NCI-H2227 (cell line): ENCODE results near the gene MROH8.
"Not testable (repeated sequence)": the region's sequence is repeated elsewhere in the genome, so short reads cannot be mapped to it uniquely, and the experiment has no call there.

ENCODE experiments used
- DNase-seq: peaks from one replicate; lab custom pipeline; 2025; ENCODE audit not compliant: unreplicated experiment; lab: John Stamatoyannopoulos, UW

The MROH8 gene

DNA sequence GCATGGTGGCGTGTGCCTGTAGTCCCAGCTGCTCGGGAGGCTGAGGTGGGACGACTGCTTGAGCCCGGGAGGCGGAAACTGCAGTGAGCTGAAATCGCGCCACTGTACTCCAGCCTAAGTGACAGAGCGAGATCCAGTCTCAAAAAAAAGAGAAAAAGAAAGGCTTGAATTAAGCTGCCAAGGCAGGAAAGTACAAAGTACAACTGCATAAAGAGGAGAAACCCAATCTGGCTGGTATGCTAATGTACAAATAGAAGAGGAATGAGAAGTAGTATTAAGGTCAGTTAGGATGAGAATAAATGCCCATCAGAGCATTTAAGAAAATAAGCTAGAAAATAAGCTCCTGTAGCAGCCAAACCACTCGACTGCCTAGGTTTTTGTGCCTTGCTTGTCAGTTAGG is 23.4 kb downstream of the MROH8 start:
- no peak for DNase-seq

DNA sequence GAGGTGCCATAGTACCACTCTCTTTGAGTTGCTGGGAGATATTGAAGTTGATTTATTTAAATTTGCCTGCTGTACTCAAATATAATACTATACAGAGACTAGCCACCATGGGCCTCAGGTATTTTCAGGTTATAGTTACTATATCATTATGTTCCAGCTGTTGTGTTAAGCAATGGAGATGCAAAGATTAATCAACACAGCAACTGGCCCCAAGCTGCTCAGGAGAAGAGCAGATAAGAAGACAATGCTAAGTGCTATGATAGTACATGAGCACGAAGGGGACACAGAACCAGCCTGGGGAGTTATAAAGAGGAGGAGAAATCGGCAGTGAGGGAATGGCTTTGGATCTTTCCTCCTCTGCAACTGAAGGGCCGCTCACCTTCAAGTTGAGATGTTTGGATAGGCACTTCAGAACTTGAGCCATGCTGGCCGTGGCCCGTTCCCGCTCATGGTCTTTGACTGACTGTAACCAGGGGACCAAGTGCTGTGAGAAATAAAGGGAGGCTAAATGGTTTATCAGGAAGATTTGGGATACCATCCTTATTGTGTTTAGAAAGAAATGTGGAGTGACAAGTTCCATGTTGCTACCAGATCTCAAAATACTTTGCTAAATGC is 24.6 kb downstream of the MROH8 start:
- no peak for DNase-seq

- DNase-seq, result no peak
These were observed 27.1 kb downstream of the MROH8 start for GRCh38 chr20:37152284-37152683.

DNA sequence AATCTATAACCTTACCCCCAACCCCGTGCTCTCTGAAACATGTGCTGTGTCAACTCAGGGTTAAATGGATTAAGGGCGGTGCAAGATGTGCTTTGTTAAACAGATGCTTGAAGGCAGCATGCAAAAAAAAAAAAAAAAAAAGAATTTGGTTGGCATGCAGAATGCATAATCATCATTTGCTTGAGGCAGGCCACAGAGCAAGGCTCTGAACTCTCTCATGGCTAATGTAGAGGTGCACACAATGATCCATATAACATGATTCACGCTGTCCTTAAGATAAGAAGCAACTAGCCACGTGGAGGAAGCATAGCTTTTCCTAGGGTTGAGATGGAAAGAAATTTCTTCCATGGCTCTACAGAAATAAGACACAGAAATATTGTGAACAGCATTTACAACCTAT is 27.8 kb downstream of the MROH8 start:
- no peak for DNase-seq

DNA sequence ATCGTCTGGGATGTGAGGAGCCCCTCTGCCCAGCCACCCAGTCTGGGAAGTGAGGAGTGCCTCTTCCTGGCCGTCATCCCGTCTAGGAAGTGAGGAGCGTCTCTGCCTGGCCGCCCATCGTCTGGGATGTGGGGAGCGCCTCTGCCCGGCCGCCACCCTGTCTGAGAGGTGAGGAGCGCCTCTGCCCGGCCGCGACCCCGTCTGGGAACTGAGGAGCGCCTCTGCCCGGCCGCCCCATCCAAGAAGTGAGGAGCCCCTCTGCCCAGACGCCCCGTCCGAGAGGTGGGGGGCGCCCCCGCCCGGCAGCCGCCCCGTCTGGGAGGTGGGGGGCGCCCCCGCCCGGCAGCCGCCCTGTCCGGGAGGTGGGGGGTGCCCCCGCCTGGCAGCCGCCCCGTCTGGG is 28.5 kb downstream of the MROH8 start:
- DNase-seq, result not testable (repeated sequence)

GRCh38 chr20:37147250-37147649 is 32.1 kb downstream of the MROH8 start:
- DNase-seq, result no peak

DNA sequence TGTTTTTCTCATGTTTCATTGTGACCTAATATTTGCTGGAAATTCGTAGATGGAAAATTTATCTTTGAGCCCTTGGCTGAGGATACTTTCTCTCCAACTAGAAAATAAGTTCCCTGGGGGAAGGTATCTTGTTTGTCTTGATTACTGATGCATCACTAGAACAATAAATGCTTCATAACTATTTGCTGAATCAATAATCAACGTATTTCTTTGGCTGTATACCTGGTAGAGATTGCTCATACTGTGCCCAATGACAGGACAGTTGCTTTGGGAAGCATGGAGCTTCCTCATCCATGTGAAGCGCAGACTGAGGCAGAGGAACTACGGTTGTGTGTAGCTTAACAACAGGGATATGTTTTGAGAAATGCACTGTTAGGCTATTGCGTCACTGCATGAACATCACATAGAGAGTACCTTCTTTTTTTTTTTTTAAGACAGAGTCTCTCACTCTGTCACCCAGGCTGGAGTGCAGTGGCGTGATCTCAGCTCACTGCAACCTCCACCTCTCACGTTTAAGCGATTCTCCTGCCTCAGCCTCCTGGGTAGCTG is 34.4 kb downstream of the MROH8 start:
- no peak for DNase-seq

DNA sequence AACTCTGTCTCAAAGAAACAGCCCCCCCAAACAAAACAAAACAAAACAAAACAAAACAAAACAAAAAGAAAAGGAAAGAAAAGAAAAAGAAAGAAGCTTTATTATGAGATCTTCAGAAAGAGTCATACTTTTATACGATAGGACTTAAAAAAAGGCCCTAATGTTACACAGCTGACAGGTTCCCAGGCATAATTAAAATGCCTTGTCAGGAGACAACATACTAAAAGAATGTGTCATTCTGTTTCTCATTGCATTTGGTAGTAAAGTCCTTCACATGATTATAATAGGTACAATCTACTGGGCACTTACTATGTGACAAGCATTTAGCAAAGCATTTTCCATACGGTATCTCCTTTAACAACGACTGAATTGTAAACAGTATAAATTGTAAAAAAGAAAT is 36.6 kb downstream of the MROH8 start:
- DNase-seq, result no peak

GRCh38 chr20:37137547-37137946 is 41.8 kb downstream of the MROH8 start:
- DNase-seq, result no peak

GRCh38 chr20:37133952-37134351 is 45.4 kb downstream of the MROH8 start:
- no peak for DNase-seq

GRCh38 chr20:37131486-37131885 is 47.9 kb downstream of the MROH8 start:
- no peak for DNase-seq

DNA sequence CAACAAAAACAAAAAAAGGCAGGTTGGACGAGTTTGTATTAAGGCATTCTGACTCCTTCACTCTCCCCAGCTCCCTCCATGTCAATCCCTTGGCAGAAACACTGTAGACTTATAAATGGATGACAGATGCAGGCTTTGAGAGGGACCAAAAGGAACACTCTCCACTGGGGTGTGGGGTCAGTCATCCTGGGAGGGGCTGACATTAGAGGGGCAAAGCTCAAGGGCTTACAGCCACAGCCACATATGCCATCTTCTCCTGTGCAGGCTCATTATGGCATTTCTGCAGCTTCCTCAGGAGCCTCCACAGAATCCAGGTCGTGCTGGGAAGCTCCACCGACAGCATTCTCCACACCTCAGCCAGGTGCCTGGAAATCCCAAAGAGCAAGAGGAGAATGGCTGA is 50.5 kb downstream of the MROH8 start:
- DNase-seq, result no peak

- DNase-seq, result not testable (repeated sequence)
These were observed 53.1 kb downstream of the MROH8 start for GRCh38 chr20:37126290-37126689.

- DNase-seq, result no peak
These were observed 55.9 kb downstream of the MROH8 start for GRCh38 chr20:37123441-37123840.

GRCh38 chr20:37120497-37120896 is 58.9 kb downstream of the MROH8 start:
- DNase-seq, result no peak

DNA sequence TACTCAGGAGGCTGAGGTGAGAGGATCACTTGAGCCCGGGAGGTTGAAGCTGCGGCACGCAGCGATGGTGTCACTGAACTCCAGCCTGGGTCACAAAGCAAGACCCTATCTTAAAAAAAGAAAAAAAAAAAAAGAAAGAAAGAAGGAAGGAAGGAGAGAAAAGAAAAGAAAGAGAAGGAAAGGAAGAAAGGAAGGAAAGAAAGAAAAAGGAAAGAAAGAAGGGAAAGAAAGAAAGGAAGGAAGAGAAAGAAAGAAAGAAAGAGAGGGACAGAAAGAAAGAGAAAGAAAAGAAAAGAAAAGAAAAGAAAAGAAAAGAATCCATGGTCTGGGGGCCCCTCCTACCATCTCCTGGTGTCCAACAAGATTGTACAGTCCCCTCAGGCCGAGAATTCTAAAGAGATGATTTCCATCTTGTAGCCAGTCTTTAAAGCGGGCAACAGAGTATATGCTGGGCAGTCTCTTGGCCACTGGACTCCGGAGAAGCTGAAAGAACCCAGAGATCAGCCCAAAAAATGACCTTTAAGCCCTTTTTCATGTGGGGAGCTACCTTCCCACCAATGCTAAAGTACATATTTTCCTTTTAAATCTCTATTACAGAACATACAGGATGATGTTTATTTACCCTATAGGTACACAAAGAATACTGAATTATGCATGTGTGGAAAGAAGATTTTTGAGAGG is 59.9 kb downstream of the MROH8 start:
- no peak for DNase-seq

- DNase-seq, result no peak
These were observed 65.3 kb downstream of the MROH8 start for GRCh38 chr20:37114012-37114411.

DNA sequence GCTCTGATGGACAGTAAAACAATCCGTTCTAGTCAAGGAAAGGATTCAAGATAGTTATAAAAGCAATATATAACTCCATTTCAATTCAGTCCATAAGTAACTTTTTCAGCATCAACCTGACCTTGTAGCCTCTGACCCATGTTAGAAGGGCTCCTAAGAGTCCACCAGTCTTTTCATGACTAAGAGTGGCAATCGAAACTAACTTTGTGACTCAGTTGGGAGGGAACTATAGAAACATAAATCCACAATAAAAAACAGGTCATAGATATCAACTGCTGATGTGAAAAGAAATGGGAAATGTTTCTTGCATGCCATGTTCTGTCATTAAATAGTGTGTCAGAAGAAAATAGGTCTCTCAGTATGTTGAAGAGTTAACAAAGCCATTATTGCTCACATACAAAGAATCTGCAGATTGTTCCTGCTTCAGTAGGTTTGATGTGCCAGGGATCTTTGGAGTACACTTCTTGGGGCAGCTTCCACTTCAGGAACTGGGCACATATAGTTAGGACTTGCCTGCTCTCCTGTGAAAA is 67.4 kb downstream of the MROH8 start:
- no peak for DNase-seq

DNA sequence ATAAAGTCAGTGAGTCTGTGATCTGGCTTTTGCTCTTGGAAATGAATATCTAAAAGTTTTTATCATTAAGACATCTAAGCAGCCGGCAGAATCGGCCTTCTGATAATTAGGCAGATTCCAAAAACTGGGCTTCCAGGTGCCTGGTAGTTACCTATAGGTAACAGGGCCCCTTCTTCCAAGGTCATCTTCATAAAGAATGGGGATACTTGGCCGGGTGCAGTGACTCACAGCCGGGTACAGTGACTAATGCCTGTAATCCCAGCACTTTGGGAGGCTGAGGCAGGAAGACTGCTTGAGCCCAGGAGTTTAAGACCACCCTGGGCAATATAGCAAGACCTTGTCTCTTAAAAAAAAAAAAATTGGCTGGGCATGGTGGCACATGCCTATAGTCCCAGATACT is 70.7 kb downstream of the MROH8 start:
- DNase-seq, result no peak

DNA sequence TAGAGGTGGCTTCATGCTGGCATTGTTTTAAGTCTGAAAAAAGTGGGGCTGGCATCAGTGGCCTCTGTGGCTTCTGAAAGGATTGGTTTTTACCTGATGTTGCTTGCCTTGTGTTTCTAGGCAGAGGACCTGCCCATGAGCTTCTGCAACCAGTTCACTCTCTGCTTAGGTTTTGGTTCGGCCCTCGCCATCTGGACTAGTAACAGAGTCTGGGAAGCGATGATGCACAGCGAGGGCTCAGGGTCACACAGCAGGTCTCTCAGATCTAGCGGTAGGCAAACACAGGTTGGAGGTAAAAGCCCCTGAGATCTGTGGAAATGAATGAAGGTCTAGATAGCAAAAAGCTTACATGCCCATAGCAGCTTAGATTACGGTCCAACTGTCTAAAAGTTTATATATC is 76.8 kb downstream of the MROH8 start:
- DNase-seq, result no peak

DNA sequence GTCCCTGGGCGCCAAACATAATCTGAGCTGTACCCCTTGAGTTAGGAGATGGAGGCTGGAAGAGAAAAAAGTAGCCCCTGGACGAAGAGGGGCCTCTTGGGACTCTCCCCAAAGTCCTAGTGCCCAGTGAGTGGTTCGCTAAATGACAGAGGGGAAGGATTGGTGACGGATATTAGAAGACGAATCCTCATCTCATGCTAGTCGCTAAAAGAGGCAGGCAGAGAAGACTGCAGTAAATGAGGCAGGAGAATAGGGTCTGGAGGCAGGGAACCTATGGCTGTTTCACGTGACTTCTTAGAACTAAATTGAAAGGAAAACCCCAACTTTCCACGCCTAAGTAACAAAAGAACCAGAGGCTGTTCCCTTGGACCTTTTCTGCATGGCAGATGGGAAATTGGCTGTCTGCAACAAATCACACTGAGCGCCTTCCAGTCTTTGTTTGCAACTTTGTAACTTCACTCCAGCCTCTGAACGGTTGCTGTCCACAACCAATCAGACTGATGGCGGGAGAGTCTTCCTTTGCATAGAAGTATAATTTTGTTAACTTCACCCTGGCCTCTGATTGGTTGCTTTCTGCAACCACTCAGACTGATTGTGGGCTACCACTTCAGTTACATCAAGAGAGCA is 82.8 kb downstream of the MROH8 start:
- DNase-seq, result no peak
